HG02763 (cell line): Measurements from ENCODE around the gene ELOVL6.

ENCODE experiments used
- ATAC-seq: cut with Tn5 transposase; IDR thresholded peaks from one replicate; pipeline ENCODE4 v1.9.1; 2021; ENCODE audit warnings: mild to moderate bottlenecking, moderate library complexity; ENCODE audit not compliant: unreplicated experiment

ELOVL6 gene

DNA sequence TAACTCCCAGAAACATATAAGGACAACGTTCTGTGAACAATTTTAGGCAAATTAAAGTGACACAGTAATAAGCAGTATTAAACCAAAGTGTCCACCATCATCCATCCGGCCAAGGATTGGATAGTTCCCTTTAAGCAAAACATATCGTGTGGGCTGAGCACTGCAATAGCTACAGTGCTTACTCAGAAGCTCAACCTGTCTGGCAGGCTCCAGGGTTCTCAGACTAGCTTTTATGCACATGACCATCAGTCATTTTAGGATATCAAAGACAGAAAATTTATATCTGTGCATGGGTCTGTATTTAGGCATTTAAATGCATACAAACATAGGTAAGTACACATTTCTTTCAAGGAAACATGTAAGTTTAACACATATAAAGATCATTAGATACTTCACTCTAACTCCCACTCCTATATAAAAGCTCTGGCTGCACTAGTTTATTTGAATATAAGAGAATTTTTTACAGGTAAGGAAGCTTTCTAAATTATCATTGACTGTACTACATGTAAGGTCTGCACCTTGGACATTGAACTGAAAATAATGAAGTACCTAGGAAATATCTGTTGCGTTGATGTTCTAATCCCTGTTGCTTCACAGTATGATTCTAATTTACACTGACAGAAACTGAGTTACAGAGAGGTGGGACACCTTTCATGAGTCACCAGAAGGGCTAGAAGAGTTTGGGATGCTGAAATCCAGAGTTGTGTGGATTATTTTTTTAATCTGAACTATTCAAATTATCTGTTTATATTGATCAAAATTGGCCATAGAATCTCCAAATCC is 67.6 kb downstream of the ELOVL6 start:
- no peak for ATAC-seq

DNA sequence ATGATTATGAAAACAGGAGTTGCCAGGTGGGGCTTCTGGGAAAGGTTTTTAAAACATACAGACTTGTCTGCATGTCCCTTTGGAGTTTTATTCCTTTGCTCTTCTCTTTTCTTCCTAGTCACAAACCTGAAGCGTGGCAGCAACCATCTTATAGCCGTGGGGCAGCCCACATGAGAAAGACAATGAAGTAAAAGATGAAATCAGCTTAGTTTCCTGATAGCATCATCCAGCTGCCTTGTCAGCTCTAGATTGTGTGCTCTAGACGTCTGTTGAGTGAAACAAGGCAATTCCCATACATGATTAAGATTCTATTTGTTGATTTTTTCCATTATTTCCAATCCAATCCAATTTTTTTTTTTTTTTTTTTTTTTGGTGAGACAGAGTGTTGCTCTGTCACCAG is 68.9 kb downstream of the ELOVL6 start:
- ATAC-seq = no peak

DNA sequence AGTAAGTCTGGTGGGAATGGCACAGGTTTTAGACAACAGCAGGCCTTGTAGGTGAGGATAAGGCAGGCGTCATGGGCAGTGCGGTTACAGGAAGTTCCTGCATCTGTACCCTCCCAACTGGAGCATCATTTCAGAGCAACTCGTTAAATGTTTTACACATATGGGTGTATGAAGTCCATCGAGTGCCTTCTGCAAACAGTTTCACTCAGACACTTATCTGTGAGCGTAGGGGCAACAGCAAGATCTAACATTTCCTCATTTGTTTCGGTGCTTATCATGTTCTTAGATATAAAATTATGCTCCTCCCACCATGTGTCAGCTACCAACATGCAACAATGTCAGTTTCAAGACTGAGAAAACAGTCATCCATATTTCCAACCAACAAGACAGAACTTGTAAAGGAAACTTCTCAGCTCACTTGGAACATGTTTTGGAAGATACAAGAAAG is 69.9 kb downstream of the ELOVL6 start:
- ATAC-seq = no peak

DNA sequence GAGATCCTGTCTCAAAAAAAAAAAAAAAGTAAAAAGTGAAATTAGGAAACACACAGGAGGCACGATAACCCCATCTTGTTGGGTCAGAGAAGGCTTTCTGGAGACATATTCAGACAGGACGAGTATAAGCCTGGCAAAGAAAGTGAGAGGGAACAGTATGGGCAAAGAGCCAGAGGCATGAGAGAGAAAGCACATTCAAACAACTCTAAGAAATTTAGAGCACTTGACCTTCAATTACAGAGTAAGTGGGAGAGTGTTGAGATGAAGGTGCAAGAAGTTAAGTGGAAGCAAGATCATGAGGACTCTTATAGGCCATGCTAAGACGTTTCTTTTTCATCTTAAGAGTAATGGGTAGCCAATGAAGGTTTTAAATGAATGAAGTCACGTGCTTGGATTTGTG is 70.4 kb downstream of the ELOVL6 start:
- no peak for ATAC-seq

DNA sequence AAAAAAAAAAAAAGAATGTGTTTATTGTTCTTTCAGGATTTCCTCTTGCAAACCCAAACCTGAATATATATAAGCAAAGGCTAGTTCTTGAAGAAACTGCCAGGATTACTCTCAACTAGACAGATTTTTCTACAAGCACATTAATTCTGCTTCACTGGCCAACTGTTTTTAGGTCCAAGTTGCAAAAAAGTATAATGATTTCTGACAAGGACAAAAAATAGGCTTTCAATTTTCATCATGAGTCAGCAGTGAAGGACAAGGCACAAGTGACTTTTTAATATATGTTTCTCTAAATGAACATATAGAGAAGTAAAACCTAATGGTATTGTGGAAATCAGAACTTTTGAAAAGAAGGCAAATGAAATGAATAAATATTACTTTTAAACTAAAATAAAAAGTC is 73.7 kb downstream of the ELOVL6 start:
- no peak for ATAC-seq

DNA sequence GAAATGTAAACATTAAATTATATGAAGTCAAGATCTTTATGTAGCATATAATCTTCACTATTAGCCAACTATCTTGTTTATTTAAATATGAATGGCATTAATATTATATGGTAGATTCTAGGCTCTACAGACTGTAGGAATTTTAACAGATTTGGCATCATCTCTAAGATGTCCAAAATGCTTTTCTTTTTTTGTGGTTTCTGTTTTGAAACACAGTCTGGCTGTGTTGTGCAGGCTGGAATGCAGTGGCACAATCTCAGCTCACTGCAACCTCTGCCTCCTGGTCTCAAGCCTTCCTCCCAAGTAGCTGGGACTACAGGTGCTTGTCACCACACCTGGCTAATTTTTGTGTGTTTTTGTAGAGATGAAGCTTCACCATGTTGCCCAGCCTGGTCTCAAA is 76.2 kb downstream of the ELOVL6 start:
- no peak for ATAC-seq

DNA sequence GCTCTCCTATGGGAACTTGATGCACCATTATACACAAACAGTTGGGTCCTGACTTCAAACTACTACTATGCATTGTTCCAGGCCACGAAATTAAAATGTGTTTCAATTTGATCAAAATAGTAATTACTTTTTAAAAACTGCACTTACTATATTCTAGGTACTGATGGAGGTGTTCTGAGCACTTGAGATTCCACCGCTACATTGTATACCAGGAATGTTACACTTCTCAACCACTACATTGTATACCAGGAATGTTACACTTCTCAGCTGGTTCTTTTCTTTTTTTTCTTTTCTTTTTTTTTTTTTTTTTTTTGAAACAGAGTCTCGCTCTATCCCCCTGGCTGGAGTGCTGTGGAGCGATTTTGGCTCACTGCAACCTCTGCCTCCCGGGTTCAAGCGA is 77.9 kb downstream of the ELOVL6 start:
- ATAC-seq = no peak

DNA sequence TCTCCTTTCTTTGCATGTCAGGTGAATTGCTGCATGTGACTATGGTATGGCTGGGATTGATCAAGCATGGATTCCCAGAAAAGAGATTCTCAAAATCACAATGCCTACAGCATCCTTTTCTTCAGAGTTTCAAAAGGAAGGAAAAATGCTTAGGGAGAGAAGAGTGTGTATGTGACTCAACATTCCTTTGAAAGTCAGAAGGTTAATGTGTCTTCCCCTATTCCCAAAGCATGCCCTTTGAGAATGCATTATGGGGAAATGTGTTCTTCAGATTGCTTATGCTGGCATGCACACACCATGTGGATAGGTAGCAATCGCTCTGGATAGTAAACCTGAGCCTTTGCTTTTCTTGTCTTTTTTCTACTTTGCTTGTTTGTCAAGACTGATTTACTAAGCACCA is 78.5 kb downstream of the ELOVL6 start:
- ATAC-seq = no peak

DNA sequence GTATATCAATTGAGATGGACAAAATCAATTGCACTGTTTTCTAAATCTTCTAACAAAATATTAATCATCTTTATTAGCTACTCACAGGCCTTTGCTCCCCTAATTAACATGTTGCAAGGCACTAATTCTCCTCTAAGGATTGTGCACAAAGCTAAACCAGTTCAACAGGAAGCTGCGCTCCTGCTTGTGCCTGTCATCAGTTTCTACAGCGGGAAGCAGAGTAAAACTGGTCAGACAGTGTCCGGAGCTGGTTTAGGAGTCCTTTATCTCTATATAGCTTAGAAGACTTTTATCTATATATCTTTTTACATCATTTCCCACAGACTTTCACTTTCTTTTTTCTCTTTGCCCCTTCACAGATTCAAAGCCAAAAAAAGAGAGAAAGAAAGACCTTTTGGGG is 79.1 kb downstream of the ELOVL6 start:
- ATAC-seq = no peak

DNA sequence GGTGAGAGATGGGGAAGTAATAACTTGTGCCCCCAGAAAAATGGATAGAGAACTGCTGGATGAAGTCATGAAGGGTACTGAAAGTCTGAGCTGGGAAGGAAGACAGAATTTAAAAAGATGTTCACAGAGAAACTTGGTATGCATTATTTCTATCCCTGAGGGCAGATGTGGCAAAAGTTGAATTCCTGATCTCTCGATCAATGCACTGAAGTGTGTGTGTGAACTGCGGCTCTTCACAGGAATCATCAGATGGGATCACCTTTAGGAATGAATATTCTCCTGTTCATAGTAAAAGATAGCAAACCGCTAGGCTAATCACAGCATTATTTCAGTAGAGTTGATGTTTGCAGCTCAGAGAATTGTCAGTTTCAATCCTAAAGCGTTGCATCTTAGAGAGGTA is 86.4 kb downstream of the ELOVL6 start:
- ATAC-seq = no peak

DNA sequence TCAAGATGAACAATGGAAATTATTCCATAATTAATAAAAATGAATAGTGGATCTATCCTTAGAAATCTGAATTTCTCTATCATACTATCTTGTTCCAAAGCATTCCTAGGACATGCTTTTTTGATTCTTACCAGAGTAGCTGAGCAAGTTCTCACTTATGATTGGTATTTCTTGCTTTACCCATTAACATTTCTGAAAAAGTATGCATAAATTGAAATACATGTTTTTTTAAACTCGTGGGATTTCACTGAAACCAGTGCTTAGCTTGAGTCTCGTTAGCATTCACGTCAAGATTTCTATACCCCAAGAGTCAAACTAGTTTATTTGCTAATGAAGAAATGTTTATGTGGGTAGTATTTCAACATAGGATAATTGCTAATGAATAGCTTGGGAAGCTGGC is 89.0 kb downstream of the ELOVL6 start:
- no peak for ATAC-seq

DNA sequence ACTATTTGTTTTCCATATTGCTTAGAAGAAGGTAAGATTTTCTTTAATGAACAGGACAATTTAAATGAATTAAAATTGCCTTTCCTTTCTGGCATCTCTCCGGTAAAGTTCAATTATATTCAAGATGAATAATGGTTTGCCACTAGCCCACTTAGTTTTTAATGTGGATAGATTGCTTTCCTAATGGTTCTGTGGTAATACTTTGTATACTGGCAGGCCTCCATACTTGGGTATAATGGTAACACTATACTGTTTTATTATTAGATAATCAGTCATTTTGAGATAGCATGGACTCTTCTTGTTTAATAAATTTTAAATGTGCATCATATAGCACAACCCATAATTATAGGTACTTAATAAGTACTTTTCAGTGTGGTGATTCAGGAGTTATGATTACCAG is 89.5 kb downstream of the ELOVL6 start:
- ATAC-seq = no peak

DNA sequence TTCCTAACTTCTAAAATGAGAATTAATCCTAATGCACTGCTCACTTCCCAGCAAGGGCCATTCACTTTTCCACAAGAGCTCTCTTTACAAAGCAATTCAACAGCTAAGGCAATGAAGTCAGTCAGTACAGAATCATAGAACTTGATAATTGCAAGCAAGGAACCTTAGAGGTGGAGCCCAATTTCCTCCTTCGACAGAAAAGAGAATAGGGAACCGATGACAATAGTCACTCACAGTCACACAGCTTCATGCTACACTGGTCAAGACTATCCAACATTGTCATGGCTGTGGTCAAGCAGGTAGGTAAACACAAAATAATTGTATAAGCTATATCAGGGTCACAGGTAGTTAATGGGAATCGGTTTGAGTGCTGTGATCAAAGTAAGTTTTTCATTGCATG is 90.0 kb downstream of the ELOVL6 start:
- ATAC-seq = peak; percentile 80

DNA sequence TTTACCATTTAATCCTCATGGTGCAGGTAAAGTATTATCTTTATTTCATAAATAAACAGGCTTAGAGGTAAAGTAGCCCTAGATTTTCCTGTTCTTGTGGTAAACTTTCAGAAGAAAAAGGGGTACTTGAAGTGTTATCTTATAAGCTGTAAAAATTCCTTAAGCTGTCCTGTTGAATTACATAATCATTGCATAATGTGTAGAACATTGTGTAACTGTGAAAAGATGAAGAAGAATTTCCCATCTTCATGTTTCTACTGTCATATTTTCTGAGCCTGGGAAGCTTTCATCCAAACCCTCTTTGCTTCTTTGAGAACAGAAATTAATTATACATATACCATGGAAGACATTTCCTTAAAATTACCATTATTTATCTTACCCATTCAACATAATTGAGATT is 90.5 kb downstream of the ELOVL6 start:
- ATAC-seq = no peak

DNA sequence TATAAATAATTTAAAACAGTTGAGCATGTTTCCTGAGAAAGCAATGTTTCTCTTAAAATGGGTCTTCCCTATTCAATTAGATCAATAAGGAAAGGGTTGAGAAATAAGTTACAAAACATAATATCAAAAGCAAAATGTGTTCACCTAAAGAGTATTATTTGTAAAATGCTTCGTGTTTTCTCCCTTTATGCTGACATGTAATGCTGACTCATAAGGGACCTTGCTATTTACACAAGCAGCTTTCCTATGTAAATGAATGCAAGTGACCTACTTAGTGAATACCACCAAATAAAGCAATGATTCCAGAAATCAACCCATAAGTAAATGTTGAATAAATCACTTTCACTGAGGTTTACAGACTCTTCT is 91.5 kb downstream of the ELOVL6 start:
- ATAC-seq = no peak

DNA sequence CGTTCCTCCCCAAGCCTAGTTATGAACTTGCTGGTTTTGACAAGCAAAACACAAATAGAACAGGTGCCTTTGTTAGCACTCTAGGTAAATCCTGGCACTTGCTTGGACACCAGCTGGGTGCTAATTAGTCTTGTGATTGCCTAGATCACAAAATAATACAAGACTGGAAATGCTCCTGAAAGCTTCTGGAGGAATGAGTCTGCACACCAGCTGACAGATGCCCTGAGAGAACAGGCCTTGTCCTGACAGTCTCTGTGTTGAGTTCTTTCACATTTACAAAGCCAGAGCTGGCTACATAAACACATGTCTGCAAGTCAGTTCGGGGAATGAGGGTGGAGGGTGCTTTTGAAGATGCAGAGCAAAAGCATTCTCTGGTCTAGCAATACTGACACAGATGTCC is 93.8 kb downstream of the ELOVL6 start:
- ATAC-seq = no peak

DNA sequence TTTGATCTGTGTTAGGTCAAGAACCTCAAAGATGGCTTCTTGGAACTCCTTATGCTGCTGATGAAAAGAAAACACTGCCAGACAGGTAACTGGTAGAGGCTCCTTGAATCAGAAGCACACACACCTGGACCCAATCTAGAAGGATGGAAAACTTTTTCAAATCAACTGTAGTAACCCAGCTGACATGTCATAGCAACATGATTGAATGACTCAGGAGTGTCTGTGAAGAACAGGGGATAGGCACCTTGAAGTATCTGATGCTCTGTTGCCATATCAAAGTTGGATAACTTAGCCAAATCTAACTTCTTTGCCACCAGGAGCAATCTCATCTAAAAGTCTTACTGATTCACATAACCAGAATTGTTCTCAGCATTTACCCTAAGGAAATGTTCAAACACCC is 98.8 kb downstream of the ELOVL6 start:
- ATAC-seq = no peak

DNA sequence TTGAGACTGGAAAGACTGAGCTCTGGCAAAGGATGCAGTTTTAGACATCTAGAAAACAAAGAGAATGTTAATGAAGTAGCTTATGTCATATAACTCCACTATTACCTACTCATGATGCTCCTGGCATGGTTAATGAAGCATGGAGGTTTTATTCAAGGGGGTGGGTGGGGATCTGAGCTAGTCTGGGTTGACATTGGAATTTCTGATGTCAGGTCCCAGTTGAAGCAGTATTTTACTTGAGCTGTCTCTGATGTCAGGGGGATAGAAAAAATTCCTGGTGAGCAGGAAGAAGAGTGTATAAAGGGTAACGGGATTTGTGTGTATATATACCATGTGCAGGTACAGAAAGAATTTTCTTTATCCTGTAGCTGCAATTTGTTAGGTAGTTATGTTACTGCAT is 102.0 kb downstream of the ELOVL6 start:
- ATAC-seq = no peak

DNA sequence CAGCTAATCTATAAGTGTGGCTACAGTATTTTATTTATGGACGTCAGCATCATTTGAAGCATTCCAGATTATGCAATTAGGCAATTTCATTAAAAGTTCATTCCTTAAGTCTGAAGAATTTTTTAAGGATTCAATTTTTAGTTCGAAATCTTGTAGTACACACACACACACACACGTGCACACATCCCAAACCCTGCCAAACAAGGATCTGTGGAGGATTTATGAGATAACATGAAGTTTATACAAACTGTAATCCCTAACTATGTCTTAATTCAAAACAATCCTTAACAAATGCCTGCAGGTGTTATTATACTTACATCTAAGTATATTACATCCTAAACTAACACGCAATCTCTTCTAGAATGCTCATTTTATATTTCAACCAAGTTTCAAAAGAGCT is 105.8 kb downstream of the ELOVL6 start:
- no peak for ATAC-seq

DNA sequence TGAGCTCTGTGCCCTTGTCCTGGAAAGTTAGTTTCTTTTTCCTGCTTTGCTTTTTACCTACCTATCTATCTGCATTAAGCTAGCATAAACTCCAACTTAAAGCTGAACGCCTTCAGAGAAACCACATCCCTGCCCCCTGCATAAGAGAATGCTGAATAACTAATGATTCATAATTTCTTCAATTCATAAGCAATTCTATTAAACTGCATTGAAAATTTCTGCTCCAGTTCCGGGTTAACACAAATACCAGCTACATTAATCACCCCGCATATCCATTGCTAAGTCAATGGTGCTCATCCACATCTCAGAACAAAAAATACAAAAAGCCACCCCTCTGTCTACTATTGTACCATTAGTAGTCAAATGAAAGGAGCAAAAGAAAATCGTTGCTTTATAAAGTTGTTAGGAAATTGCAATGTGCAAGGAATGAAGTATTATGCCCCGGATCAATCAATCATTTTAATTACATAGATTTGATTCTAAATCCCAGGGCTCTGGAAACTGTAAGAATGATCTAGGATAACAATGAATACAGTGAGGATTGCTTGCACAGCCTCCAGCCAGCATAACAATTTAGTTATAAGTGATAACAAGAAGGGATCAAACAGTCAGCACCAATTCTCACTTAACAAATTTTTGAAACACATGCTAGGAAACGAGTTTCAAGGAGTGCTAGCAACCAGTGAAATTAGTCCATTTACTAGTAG is 106.8 kb downstream of the ELOVL6 start:
- ATAC-seq = no peak

DNA sequence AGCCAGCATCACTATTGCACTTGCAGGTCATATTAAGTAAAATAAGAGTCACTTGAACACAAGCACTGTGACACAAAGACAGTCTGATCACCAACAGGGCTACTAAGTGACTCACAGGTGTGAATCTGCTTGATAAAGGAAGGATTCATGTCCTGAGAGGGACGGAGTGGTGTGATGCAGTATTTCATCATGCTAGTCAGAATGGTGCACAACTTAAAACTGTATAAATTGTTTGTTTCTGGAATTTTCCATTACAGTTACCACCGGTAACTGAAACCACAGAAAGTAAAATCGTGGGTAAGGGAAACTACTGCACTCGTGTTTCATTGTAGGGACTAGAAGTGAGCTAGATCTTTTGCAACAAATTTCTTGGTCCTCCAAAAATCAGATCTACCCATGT is 109.7 kb downstream of the ELOVL6 start:
- peak; percentile 76 for ATAC-seq

DNA sequence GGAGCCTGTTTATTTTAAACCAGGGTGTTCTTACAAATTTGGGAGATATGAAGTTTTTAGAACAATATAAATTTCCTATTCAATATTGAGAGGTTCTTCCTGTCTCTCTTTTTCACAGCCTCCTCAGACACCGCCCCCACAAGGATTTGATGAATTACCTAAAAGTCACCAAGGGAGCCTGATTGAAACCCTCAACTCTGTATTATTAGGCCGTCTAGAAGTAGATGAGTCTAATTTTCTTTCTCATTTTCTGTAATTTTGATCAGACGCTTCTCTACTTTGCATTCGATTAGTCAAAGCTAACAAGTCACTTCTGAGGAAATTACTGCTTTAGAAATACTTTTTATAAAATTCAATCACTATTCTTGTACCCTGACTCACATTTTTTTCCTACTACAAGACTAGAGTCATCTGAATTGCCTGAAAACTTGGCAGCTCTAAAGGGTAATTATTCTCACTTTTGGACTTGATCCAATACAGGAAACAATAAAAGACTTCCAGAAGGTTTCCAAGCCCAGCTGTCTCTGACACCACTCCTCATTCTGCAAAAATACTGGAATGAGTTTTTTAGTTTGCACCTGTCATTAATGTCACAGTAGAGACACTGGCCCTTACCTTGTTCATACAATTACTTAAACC is 111.2 kb downstream of the ELOVL6 start:
- ATAC-seq = no peak
